ENCODE results near the gene KCNJ6.
"Not testable (repeated sequence)": the region's sequence is repeated elsewhere in the genome, so short reads cannot be mapped to it uniquely, and the experiment has no call there.

Gene KCNJ6

GRCh38 chr21:37916310-37917051 is at the start of gene KCNJ6:
Gene KCNJ6, minus strand, starts transcription at chr21:37916457. Its CDS starts 75,775 bp downstream, at chr21:37840682.
- DNase-seq: no peak

- DNase-seq: no peak
These were observed 49.0 kb upstream of the KCNJ6 start for GRCh38 chr21:37965088-37965805.

- no peak for DNase-seq
These were observed 42.3 kb upstream of the KCNJ6 start for GRCh38 chr21:37958537-37958936.

GRCh38 chr21:37956772-37957171 is 40.5 kb upstream of the KCNJ6 start:
- DNase-seq: no peak

- DNase-seq: no peak
These were observed 28.8 kb upstream of the KCNJ6 start for GRCh38 chr21:37945036-37945435.

- no peak for DNase-seq
These were observed 28.2 kb upstream of the KCNJ6 start for GRCh38 chr21:37944496-37944895.

GRCh38 chr21:37940691-37941090 is 24.4 kb upstream of the KCNJ6 start:
- DNase-seq: no peak

- no peak for DNase-seq
These were observed 23.6 kb upstream of the KCNJ6 start for GRCh38 chr21:37939838-37940237.

- no peak for DNase-seq
These were observed 23.0 kb upstream of the KCNJ6 start for GRCh38 chr21:37939251-37939650.

GRCh38 chr21:37937668-37938067 is 21.4 kb upstream of the KCNJ6 start:
- no peak for DNase-seq

GRCh38 chr21:37936010-37936785 is 19.9 kb upstream of the KCNJ6 start:
- DNase-seq: no peak

GRCh38 chr21:37932936-37933335 is 16.7 kb upstream of the KCNJ6 start:
- no peak for DNase-seq

- DNase-seq: no peak
These were observed 11.5 kb upstream of the KCNJ6 start for GRCh38 chr21:37927711-37928110.

GRCh38 chr21:37921091-37921490 is 4.8 kb upstream of the KCNJ6 start:
- no peak for DNase-seq

GRCh38 chr21:37920302-37920701 is 4.0 kb upstream of the KCNJ6 start:
- not testable (repeated sequence) for DNase-seq

GRCh38 chr21:37917612-37918011 is 1.4 kb upstream of the KCNJ6 start:
- no peak for DNase-seq

- DNase-seq: no peak
These were observed 332 bp downstream of the KCNJ6 start for GRCh38 chr21:37915941-37916309.

- no peak for DNase-seq
These were observed 753 bp downstream of the KCNJ6 start for GRCh38 chr21:37915497-37915911.

- no peak for DNase-seq
These were observed 3.6 kb downstream of the KCNJ6 start for GRCh38 chr21:37912616-37913015.

GRCh38 chr21:37909936-37910335 is 6.3 kb downstream of the KCNJ6 start:
- DNase-seq: no peak

GRCh38 chr21:37908691-37909090 is 7.6 kb downstream of the KCNJ6 start:
- DNase-seq: no peak

- no peak for DNase-seq
These were observed 9.2 kb downstream of the KCNJ6 start for GRCh38 chr21:37907076-37907475.

- DNase-seq: no peak
These were observed 11.0 kb downstream of the KCNJ6 start for GRCh38 chr21:37905291-37905690.

- DNase-seq: no peak
These were observed 11.4 kb downstream of the KCNJ6 start for GRCh38 chr21:37904856-37905255.
